ENCODE results near the gene PADI4.

DNA sequence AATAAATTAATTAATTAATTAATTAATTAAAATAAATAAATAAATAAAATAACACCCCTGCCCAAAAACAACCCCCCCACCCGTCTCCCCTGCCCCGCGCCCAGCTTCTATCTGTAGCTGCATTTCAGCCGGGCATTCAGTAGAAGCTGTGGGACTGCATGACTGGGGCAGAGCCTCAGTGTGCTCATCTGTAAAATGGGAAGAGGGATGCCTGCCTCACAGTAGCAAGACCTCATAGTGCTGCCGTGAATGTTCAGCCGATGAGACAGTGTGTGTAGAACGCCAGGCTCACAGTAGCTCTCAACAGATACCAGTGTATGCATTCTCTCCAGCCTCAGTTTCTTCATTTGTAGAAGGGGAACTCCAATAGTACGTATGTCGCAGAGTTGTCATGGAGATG, 8.7 kb downstream of the PADI4 start:
- TF ChIP-seq, protein P1, sequence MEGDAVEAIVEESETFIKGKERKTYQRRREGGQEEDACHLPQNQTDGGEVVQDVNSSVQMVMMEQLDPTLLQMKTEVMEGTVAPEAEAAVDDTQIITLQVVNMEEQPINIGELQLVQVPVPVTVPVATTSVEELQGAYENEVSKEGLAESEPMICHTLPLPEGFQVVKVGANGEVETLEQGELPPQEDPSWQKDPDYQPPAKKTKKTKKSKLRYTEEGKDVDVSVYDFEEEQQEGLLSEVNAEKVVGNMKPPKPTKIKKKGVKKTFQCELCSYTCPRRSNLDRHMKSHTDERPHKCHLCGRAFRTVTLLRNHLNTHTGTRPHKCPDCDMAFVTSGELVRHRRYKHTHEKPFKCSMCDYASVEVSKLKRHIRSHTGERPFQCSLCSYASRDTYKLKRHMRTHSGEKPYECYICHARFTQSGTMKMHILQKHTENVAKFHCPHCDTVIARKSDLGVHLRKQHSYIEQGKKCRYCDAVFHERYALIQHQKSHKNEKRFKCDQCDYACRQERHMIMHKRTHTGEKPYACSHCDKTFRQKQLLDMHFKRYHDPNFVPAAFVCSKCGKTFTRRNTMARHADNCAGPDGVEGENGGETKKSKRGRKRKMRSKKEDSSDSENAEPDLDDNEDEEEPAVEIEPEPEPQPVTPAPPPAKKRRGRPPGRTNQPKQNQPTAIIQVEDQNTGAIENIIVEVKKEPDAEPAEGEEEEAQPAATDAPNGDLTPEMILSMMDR (IDR thresholded peaks at IDR 0.05) = no peak
- no peak for TF ChIP-seq POLR2A (IDR thresholded peaks at IDR 0.05)
